Hematopoietic multipotent progenitor cell treated with erythropoietin and hydrocortisone succinate and interleukin-3 and kit ligand, for 6 days (in vitro differentiated cells): ENCODE measurements around the gene DOCK3.
"Not testable (repeated sequence)": the region's sequence is repeated elsewhere in the genome, so short reads cannot be mapped to it uniquely, and the experiment has no call there.

Source experiments
- DNase-seq: peaks from one replicate; pipeline ENCODE4 v3.0.0-alpha.2; 2015

Gene DOCK3

DNA sequence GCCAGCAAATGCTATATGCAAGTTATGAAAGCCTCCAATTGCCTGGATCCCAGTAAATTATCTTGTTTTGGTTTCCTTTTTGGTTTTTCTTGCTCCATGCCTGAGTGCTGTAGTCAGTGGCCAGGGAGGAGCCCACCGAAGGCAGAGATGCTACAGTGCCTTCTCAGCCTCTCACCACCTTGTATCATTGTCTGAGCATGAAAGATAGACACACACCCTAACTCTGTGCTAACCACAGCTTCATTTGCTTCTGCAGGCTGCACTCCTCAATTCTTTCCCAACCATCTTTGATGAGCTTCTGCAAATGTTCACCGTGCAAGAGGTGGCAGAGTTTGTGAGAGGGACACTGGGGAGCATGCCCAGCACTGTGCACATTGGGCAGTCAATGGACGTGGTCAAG, 595.8 kb downstream of the DOCK3 start:
- no peak for DNase-seq

DNA sequence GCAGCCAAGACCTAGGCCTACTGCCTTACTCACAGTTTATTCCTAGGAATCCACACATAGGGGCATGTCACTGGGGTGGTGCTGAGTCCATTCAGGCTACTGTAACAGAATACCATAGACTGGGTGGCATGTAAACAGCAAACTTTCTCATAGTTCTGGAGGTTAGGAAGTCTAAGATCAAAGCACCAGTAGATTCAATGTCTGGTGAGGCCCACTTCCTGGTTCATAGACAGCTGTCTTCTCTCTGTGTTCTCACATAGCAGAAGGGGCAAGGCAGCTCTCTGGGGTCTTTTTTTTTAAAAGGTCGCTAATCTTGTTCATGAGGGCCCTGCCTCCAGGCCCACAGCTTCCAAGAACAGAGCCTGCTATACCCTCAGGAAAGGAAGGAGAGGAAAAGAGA, 596.4 kb downstream of the DOCK3 start:
- DNase-seq: no peak

DNA sequence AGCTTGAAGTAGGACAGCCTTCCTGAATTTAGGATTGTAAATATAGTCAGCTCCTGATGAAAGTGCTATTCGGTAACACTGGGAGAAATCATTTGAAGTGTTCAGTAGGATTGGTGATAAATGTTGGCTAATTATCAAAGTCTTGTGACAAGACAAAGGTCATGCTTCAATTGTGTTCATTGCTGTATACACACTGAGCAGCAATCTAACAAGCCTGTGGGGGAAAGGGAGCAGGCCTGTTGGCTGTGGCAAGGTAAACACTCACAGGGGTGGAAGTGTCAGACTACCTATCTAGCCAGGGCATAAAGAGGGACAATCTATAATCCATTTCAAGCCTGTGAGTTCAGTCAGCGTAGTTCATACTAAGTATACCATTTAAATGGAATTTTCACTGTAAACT, 599.3 kb downstream of the DOCK3 start:
- DNase-seq: no peak

DNA sequence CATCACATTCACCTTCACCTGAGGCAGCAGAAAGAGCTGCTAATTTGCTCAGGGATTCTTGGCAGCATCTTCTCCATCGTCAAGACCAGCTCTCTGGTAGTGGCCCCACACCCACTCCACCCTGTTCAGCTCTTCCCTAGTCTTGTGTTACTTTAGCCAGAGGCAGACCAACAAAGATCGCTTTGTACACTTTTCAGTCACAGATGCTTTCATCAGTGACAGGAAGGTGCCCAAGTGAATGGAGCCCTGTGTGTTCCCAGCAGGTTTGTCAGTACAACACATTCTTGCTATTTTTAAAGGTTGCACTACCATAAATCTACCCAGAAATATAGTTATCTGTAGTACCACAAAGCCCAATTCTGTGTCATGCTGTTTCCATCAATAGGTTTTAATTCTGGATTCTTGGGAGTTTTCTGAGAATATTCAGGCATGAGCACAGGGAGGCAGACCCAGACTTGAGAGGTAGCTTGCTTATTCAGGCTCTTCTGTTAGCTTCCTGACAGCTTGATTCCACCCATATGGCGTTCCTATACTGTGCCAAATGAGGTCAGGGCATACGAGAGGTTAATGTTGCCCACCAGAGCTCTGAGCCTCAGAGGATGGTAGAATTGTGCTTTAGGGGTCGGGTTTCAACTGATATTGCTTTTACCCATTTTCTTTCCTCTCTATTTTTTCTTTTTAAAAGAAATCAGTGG, 600.5 kb downstream of the DOCK3 start:
- no peak for DNase-seq

DNA sequence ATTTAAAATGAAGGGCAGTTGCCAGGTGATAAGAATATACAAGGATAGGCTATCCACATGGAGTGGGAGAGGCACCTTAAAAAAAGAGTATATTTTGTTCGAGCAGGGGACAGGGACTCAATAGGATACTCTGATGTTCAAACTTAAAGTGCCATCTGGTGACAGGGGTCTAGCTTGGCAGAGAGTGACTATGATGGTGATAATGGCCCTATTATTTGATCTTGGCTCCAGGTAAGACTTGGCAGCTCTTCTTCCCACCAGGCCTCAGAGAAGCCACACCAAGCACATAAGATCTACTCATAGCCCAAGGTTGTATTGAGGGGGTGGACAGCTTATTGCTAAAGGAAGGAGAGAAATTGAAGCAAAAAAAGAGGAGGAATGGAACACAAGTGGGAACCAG, 601.3 kb downstream of the DOCK3 start:
- DNase-seq: no peak

DNA sequence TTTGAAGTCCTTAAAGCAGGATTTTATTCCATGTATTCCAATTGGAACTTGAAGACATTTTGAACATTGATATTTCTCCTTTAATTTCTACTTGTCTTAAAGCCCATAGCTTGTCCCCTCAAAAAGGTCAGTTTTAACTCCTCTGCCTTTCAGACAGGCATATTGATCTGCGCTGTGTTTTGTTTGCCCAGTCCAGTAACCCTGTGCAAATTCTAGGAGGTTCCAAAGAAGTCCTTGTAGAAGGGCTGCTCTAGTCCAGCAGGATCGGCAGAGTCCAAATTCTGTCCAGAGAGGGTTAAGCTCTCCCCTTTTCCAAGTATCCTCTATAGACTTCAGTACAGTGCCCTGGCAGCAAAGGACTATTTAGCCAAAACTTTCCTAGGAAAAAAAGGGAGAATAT, 604.7 kb downstream of the DOCK3 start:
- no peak for DNase-seq

DNA sequence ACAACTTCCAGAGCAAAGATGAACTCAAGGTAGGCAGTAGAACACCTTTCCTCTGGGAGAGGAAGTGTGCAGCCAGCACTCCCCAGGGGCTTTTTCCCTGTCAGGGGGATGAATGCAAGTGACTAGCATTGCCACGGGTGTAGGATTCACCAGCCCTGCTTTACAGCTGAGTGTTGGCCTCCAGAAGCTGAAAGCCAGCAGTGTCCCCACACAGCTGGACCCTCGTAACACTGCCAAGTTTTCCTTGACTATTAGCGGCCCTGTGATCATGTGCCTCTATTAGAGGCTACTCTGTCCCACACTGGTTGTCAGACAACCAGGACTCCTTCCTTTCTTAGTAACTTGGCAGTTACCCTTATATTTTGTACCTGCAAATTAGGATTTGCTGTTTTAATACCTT, 605.4 kb downstream of the DOCK3 start:
- no peak for DNase-seq

DNA sequence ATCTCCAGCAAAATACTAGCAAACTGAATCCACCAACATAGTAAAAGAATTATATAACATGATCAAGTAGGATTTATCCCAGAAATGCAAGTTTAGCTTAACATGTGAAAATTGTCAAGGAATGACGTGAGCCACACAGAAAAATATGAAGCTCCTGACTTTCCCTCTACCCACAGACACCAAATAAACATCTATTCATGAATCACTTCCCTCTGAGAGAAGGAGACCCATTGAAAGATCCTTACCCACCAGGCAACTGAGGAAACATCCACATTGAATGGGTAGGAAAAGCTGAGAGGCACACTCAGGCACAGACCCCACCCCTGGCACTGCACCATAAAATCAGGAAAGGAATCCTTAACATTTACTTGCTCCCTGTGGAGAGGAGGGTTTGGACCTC, 608.2 kb downstream of the DOCK3 start:
- DNase-seq: no peak

DNA sequence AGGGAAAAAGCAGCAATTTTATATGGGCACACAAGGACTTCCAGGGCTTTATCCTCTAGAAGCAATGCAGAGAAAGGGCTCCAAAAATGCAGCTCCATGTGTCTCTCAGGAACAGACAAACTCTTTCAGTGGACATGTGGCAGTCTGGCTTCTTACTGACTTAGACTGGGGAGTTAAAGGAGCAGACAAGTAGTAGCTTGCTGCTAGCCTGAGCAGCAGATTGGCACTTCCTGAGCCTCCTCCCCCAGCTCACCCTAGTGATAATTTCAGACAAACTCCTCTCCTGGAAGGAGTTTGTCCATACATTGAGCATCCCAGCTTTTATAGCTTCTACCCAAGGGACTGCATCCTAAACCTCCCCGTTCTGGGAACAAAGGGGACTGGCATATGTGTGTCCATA, 608.7 kb downstream of the DOCK3 start:
- no peak for DNase-seq

DNA sequence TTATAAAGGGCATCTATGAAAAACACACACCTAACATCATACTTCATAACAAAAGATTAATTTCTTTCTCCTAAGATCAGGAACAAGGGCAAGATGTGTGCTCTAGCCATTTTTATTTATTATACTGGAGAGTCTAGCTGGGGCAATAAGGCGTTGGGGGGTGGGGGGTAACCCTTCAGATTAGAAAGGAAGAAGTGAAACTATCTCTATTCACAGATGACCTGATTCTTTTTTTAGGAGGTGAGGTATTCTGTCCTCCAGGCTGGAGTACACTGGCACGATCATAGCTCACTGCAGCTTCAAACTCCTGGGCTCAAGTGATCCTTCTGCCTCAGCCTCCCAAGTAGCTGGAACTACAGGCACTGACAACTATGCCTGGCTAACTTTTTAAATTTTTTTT, 620.9 kb downstream of the DOCK3 start:
- DNase-seq: no peak

DNA sequence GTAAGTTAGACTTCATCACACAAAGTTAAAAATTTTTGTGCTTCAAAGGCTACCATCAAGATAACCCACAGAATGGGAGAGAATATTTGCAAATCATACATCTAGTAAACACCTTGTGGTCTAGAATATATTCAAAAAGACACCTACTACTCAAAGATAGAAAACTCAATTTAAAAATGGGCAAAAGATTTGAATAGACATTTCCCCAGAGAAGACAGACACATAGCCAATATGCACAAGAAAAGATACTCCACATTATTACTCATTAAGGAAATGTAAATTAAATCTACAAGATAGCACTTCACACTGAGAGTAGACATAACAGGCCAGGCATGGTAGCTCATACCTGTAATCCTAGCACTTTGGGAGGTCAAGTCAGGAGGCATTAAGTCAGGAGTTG, 622.6 kb downstream of the DOCK3 start:
- DNase-seq: no peak

DNA sequence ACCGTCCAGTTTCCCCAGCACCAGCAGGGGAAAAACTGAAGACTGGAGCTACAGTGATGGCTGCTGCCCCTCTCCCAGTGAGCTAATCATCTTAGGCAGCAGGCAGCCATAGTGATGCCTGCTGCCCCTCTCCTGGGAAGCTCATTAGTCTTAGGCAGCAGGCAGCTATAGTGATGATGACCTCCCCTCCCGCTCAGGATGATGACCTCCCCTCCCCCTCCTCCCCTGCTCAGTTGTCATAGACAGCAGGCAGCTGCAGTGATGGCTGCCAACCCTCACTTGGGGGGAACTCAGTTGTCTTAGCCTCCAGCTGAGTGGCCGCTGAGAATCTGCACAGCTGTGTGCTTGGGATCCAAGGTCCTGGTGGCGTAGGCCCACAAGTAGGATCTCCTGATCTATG, 629.5 kb downstream of the DOCK3 start:
- no peak for DNase-seq

DNA sequence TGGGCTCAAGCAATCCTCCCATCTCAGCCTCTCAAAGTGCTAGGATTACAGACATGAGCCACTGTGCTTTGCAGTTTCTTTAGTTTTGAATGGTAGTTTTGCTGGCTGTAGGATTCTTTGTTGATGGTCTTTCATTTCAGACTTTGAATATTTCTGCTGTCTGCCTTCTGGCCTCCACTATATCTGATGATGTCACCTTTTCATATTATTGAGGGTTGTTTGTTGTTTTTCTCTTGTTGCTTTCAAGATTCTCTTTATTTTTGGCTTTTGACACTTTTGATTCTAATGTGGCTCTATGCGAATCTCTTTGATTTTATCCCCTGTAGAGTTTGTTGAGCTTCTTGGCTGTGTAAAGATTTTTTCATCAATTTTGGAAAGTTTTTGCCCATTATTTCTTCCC, 631.4 kb downstream of the DOCK3 start:
- no peak for DNase-seq

DNA sequence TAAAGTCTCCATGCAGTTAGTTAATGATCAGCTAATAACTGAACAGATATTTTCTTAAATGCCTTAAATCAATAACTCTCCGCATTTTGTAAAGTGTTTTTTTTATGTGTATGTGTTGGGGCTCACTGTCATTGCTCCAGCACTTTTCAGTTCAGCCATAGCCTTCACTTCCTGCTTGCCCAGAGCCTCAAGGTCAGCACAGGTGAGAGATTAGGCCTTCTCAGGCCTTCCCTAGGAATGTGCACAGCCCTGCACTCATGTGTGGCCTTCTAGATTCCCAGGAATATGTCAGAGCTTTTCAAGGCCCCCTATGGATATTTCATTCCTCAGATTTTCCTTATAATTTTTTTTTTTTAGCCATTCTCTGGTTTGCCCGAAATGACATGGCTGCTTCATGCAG, 632.7 kb downstream of the DOCK3 start:
- no peak for DNase-seq

DNA sequence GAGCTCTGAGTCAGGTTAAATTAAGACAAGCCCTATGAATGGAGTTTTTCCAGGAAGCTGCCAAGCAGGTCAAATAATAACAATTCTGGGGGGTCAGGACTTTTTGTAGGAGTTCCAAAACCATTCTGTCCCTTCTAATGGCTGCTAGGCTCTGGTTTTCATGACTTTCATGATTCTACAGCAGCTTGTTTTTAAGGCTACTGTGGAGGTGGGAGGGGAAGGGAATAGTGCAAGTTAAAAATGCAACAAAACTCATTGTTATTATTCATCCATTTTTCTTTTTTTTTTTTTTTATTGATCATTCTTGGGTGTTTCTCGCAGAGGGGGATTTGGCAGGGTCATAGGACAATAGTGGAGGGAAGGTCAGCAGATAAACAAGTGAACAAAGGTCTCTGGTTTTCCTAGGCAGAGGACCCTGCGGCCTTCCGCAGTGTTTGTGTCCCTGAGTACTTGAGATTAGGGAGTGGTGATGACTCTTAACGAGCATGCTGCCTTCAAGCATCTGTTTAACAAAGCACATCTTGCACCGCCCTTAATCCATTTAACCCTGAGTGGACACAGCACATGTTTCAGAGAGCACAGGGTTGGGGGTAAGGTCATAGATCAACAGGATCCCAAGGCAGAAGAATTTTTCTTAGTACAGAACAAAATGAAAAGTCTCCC, 633.3 kb downstream of the DOCK3 start:
- DNase-seq: not testable (repeated sequence)

DNA sequence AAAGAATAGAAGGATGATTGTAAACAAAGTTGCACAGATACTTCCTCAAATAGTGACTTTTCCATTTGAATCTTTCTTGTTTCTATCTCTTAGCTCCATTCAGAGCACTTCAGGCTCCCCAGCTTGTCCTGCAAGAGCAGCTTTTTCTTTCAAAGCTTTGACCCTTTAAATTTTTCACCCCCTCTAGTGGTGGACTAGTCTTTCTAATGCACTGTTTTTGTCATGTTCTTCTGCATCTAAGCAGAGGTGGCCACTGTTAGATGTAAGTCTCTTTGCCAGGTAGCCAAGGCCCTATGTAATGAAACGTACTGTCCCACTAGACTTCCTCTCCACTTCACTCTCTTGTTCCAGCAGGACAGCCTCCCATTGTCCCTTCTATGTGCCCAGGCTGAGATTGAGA, 636.3 kb downstream of the DOCK3 start:
- DNase-seq: peak; percentile 61

DNA sequence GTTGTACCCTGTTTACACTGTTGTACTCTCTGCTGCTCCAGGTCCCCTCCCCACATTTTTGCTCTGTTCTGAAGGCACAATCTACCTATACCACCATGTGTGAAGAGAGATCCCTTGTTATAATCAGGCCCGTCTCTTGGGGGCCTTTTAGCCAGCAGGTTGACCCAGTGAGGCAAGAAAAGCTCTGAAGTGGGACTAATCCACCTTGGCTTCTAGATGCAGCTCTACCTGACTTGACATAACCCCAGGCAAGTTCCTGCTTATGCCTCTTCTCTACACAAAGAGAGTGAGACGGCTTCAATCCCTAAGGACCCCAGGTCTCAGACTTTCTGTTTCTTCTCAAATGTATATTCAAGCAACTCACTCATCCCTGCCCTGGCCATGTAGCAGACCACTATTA, 653.5 kb downstream of the DOCK3 start:
- no peak for DNase-seq

DNA sequence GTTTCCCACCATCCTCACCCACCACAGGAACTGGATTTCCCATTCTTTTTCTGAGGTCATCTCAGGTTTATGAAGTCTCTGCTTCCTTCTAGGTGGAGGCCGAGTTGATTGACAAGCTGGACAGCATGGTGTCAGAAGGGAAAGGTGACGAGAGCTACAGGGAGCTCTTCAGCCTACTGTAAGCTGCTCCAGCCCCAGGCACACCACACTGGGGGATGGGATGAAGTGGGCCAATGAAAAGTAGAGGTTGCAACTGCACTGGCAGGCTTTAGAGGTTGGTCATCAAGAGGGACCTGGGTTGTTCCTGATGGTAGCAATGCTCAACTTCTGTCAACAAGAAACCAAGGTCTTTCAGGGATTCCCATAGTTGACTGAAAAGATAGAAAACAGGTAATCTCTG, 655.3 kb downstream of the DOCK3 start:
- no peak for DNase-seq

DNA sequence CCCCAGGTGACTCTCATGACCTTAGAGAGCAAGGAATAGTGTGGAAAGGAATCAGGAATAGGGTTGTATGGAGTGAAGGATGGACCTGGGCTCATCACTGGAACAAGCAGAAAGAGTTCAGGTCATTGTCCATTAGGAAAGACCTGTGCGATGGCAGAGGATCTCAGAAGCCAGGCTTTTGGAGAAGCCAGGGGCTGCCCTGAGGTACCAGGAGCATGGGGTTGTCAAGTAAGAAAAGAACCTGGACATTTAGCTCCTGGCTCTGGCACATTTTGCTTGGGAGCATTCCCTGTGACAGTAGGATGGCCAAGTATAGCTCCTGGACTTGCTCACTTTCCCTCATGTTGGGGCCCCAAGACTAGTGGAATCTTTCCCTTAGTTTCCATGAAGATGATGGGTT, 657.4 kb downstream of the DOCK3 start:
- DNase-seq: no peak

DNA sequence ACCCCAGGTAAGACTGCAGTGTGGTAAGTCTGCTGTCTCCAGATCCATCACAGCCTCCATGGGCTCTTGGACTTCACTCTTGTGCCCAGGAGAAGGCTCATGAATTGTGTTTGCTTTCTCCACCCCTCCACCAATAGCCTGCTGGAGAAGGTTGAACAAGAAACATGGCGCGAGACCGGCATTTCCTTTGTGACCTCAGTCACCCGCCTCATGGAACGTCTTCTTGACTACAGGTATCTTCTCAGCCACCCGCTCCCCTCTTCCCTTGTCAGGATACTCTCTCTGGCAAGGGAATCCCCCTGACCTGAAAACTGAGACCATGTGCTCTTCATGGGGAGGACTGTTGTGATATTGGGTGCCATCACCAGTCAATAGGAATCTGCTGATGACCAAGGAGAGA, 658.3 kb downstream of the DOCK3 start:
- no peak for DNase-seq

DNA sequence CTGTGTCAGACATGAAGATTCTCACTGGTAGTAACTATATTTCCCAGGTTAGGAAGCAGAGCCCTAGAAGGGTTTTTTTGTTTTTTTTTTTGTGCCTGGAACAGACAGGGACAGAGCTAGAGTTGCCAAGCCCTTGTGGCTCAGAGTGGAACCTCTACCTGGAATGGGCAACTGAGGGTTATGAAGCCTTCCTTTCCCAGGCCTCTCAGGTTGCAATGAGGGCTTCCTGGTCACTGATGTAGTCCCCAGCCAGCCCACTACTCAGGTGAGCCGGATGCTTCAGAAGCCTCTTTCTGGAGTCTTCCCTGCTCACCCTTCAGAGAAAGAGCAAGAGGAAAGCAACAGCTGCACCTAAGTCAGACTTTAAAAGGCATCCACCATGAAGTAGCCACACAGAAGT, 661.5 kb downstream of the DOCK3 start:
- DNase-seq: no peak

DNA sequence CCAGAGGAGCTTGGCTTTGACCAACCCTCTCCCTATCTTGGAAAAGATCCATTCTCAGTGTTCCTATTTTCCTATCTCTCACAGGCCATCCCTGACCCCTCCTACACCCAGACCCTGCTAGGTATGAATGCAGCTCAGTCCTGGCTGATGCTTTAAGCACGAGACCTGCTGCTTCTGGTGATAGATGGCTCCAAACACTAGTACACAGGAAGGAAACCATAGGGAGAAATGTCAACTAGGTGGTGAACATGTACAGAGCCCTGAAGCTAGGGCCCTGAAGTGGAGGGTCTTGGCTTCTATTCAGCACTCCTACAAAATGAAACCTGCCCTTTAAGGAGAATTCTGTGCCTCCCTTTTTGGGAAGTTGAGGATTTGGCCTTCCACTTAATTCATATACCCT, 662.9 kb downstream of the DOCK3 start:
- DNase-seq: no peak

DNA sequence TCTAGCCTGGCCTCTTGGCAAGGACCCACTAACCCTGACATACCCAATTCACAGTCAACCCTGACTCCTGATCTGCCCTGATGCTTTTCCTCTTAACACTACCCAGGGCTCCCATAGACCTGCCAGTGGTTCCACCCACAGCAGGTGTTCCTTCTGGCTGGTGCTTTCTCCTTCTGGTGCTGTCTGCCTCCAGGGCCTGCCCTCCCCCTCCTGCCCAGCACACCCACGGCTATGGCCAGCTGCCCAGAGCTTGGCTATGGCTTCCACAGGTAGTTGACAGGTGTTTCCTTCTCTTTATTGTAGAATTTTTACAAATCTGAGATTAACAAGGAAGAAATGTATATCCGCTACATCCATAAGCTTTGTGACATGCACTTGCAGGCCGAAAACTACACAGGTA, 663.9 kb downstream of the DOCK3 start:
- DNase-seq: no peak

DNA sequence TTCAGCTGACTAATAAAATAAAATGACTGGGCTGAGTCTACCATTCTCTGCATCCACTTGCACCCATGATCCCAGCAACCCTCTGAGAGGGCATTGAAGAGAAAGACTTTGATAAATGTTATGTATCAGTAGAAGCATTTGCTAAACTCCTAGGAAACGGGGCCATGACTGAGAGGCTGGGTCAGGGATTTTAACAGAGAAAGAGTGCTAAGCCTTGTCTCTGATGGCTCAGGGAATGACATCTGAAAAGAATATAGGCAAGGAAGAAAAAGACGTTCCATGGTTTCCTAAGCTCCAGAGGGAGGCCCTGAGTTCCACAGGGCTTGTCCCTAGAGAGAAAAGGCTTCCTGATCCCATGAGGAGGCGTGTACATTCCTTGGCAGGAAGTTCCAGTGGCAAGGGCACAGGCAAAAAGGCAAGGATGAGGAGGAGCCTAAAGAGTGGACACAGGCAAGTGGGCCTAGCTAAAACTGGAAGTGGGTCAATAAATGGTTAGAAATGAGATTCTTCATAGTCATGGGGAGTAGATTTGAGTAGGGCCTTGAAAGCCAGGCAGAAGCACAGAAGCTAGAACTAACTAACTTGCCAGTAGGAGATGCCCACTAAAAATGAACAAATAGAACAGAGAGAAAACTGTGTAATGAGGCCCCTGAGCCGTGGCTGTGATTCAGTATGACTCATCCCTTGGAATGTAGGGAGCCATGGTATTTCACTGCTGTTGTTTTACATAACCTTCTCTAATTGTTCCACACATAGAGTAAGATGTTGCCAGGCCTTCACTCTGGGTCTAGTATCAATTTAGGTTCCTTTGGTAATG, 665.5 kb downstream of the DOCK3 start:
- no peak for DNase-seq
